HEK293 (cell line): ENCODE data around the gene TMEM196.
A peak's percentile ranks its signal among the peaks of the same experiment; 100 is the strongest.

ENCODE experiments used
- KLF9 ChIP-seq: fragments of 450-650 bp; formaldehyde crosslinking; IDR thresholded peaks from 2 replicates; pipeline ENCODE4 v1.5.1; 2016; ENCODE audit warnings: missing biosample characterization, missing genetic modification characterization, low read depth
- SETDB1 ChIP-seq: IDR thresholded peaks from one replicate; pipeline ENCODE4 v1.6.1; 2017; ENCODE audit warnings: mild to moderate bottlenecking, low read length, moderate library complexity, mixed read lengths; ENCODE audit not compliant: insufficient read length
- SP3 ChIP-seq: fragments of 450-650 bp; formaldehyde crosslinking; IDR thresholded peaks from 2 replicates; pipeline ENCODE4 v1.5.1; 2016; ENCODE audit warnings: missing biosample characterization, missing genetic modification characterization
- SP7 ChIP-seq: fragments of 450-650 bp; formaldehyde crosslinking; IDR thresholded peaks from 2 replicates; pipeline ENCODE4 v1.5.1; 2016; ENCODE audit warnings: missing biosample characterization, missing genetic modification characterization
- ZBTB17 ChIP-seq: fragments of 450-650 bp; formaldehyde crosslinking; IDR thresholded peaks from 2 replicates; pipeline ENCODE4 v1.5.1; 2016; ENCODE audit warnings: missing biosample characterization, missing genetic modification characterization
- ZBTB21 ChIP-seq: fragments of 450-650 bp; formaldehyde crosslinking; IDR thresholded peaks from 2 replicates; pipeline ENCODE4 v1.5.1; 2017; ENCODE audit warnings: missing biosample characterization, missing genetic modification characterization
- ZEB2 ChIP-seq: fragments of 450-650 bp; formaldehyde crosslinking; IDR thresholded peaks from 2 replicates; pipeline ENCODE4 v1.5.1; 2016; ENCODE audit warnings: missing biosample characterization, missing genetic modification characterization
- ZFP37 ChIP-seq: fragments of 450-650 bp; formaldehyde crosslinking; IDR thresholded peaks from 2 replicates; pipeline ENCODE4 v1.5.1; 2016; ENCODE audit warnings: missing biosample characterization, missing genetic modification characterization
- ZNF10 ChIP-seq: fragments of 450-650 bp; formaldehyde crosslinking; IDR thresholded peaks from 2 replicates; pipeline ENCODE4 v1.5.1; 2017; ENCODE audit warnings: missing biosample characterization, missing genetic modification characterization
- ZNF114 ChIP-seq: fragments of 450-650 bp; formaldehyde crosslinking; IDR thresholded peaks from 2 replicates; pipeline ENCODE4 v1.5.0; 2017; ENCODE audit warnings: missing biosample characterization, missing genetic modification characterization
- ZNF248 ChIP-seq: fragments of 450-650 bp; formaldehyde crosslinking; IDR thresholded peaks from 2 replicates; pipeline ENCODE4 v1.5.1; 2017; ENCODE audit warnings: missing biosample characterization, missing genetic modification characterization
- ZNF335 ChIP-seq: fragments of 450-650 bp; formaldehyde crosslinking; conservative IDR thresholded peaks from 2 replicates; pipeline ENCODE4 v1.5.1; 2016; ENCODE audit warnings: missing biosample characterization, missing genetic modification characterization
- ZNF350 ChIP-seq: fragments of 450-650 bp; formaldehyde crosslinking; IDR thresholded peaks from 2 replicates; pipeline ENCODE4 v1.5.0; 2017; ENCODE audit warnings: missing biosample characterization, mild to moderate bottlenecking, missing genetic modification characterization
- ZNF510 ChIP-seq: fragments of 450-650 bp; formaldehyde crosslinking; IDR thresholded peaks from 2 replicates; pipeline ENCODE4 v1.5.1; 2018; ENCODE audit warnings: mild to moderate bottlenecking, missing genetic modification characterization, missing biosample characterization; ENCODE audit not compliant: insufficient replicate concordance
- ZNF549 ChIP-seq: fragments of 450-650 bp; IDR thresholded peaks from 2 replicates; pipeline ENCODE4 v1.5.1; 2018; ENCODE audit warnings: missing biosample characterization, missing genetic modification characterization, mild to moderate bottlenecking, inconsistent platforms, moderate library complexity
- ZNF561 ChIP-seq: fragments of 450-650 bp; IDR thresholded peaks from 2 replicates; pipeline ENCODE4 v1.5.1; 2018; ENCODE audit warnings: missing biosample characterization, missing genetic modification characterization, borderline replicate concordance
- ZNF596 ChIP-seq: fragments of 450-650 bp; IDR thresholded peaks from 2 replicates; pipeline ENCODE4 v1.5.0; 2018; ENCODE audit warnings: missing biosample characterization, mild to moderate bottlenecking, missing genetic modification characterization, moderate library complexity
- ZNF600 ChIP-seq: fragments of 450-650 bp; formaldehyde crosslinking; IDR thresholded peaks from 2 replicates; pipeline ENCODE4 v1.5.1; 2016; ENCODE audit warnings: missing biosample characterization, missing genetic modification characterization
- ZNF629 ChIP-seq: fragments of 450-650 bp; formaldehyde crosslinking; IDR thresholded peaks from 2 replicates; pipeline ENCODE4 v1.5.1; 2017; ENCODE audit warnings: missing biosample characterization, missing genetic modification characterization
- ZNF658 ChIP-seq: fragments of 450-650 bp; formaldehyde crosslinking; IDR thresholded peaks from 2 replicates; pipeline ENCODE4; 2016; ENCODE audit warnings: missing biosample characterization, missing genetic modification characterization
- ZNF660 ChIP-seq: fragments of 450-650 bp; IDR thresholded peaks from 2 replicates; pipeline ENCODE4 v1.5.1; 2018; ENCODE audit warnings: missing biosample characterization, mild to moderate bottlenecking, missing genetic modification characterization
- ZNF677 ChIP-seq: fragments of 450-650 bp; IDR thresholded peaks from 2 replicates; pipeline ENCODE4 v1.5.0; 2018; ENCODE audit warnings: missing biosample characterization, mild to moderate bottlenecking, missing genetic modification characterization, moderate library complexity
- ZNF792 ChIP-seq: fragments of 450-650 bp; formaldehyde crosslinking; IDR thresholded peaks from 2 replicates; pipeline ENCODE4 v1.5.1; 2016; ENCODE audit warnings: missing biosample characterization, missing genetic modification characterization
- ZXDB ChIP-seq: fragments of 450-650 bp; formaldehyde crosslinking; IDR thresholded peaks from 2 replicates; pipeline ENCODE4 v1.5.1; 2016; ENCODE audit warnings: missing biosample characterization, missing genetic modification characterization
- TF ChIP-seq, protein P1 (sequence below): fragments of 450-650 bp; formaldehyde crosslinking; IDR thresholded peaks from 2 replicates; pipeline ENCODE4; 2016; ENCODE audit warnings: missing biosample characterization, missing genetic modification characterization
- TF ChIP-seq, protein P2 (sequence below): fragments of 450-650 bp; formaldehyde crosslinking; optimal IDR thresholded peaks from 2 replicates; pipeline ENCODE3; 2016; ENCODE audit warnings: missing biosample characterization, mild to moderate bottlenecking, missing genetic modification characterization
- TF ChIP-seq, protein P3 (sequence below): fragments of 450-650 bp; formaldehyde crosslinking; IDR thresholded peaks from 2 replicates; pipeline ENCODE4 v1.5.1; 2016; ENCODE audit warnings: missing biosample characterization, missing genetic modification characterization, borderline replicate concordance
- TF ChIP-seq, protein P4 (sequence below): fragments of 450-650 bp; formaldehyde crosslinking; IDR thresholded peaks from 2 replicates; pipeline ENCODE4 v1.5.1; 2016; ENCODE audit warnings: missing biosample characterization, missing genetic modification characterization
- TF ChIP-seq, protein P5 (sequence below): IDR thresholded peaks from 2 replicates; pipeline ENCODE4 v1.6.1; 2011; ENCODE audit warnings: mild to moderate bottlenecking, low read depth, low read length, borderline replicate concordance
- TF ChIP-seq, protein P6 (sequence below): fragments of 450-650 bp; IDR thresholded peaks from 2 replicates; pipeline ENCODE4 v1.5.1; 2018; ENCODE audit warnings: missing biosample characterization, mild to moderate bottlenecking, missing genetic modification characterization
- TF ChIP-seq, protein P7 (sequence below): fragments of 450-650 bp; formaldehyde crosslinking; IDR thresholded peaks from 2 replicates; pipeline ENCODE4 v1.5.1; 2017; ENCODE audit warnings: missing biosample characterization, missing genetic modification characterization

TMEM196 gene

DNA sequence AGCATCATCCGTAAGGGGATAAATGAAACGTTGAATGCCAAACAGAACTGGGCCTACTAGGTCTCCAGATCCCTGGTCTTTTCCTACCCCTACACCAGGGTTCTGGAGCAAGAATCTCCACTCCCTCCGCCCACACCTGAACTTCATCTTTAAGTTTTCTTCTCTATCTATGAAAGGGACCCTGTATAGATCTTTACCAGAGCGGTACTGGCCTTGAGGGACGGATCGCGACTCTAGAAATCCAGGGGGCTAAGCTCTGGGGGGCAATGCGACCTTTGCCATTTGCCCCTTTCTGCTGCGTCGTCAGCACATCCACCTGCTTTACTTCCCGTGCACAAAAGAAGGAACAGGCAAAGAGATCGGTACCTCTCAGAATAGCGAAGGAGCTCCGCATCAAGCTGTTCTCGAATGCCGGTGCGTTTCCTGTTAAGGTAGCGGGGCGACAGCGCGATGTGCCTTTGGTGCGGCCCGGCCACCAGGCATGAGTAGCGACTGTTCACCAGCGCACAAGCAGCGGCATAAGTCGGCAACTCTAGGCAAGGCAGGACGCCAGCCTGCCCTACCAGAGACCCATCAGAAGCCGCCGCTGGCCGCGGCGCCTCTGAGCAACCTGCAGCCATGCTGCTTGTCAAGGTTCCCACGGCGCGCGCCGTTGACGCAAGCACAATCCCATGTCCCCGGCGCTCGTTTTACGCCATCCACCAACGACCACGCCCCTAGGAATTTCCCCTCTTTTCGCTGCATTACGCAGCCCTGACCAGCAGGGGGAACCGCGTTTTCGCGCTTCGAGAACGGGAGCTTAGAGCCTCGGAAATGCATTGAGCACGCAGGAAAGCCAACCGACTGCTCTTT lies 64.8 kb downstream of the TMEM196 start, which contains the start of gene POLR1F (continued):
- TF ChIP-seq, protein P1, sequence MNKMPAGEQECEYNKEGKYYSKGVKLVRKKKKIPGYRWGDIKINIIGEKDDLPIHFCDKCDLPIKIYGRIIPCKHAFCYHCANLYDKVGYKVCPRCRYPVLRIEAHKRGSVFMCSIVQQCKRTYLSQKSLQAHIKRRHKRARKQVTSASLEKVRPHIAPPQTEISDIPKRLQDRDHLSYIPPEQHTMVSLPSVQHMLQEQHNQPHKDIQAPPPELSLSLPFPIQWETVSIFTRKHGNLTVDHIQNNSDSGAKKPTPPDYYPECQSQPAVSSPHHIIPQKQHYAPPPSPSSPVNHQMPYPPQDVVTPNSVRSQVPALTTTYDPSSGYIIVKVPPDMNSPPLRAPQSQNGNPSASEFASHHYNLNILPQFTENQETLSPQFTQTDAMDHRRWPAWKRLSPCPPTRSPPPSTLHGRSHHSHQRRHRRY = no peak
- TF ChIP-seq ZNF561 (tag by site-specific recombination) (no peak; the same call in 1 of the 2 replicates), SP7 (tag by site-specific recombination) (peak; percentile 53), ZFP37 (tag by site-specific recombination) (0 out of 2 replicates have a peak, but pooled peaks have one; percentile 24), ZBTB17 (peak; percentile 50), ZNF350 (tag by site-specific recombination) (no peak), ZNF510 (tag by site-specific recombination) (no peak), ZNF549 (tag by site-specific recombination) (no peak), ZEB2 (tag by site-specific recombination) (0 out of 2 replicates have a peak, but pooled peaks have one; percentile 40), ZNF10 (tag by site-specific recombination) (peak; percentile 50; the same call in 1 of the 2 replicates), ZNF248 (tag by site-specific recombination) (no peak), ZNF629 (tag by site-specific recombination) (peak; percentile 91), ZNF335 (tag by site-specific recombination) (peak; percentile 94), ZNF658 (no peak), ZBTB21 (tag by site-specific recombination) (peak; percentile 69), KLF9 (tag by site-specific recombination) (peak; percentile 78), ZNF600 (tag by site-specific recombination) (no peak), ZNF114 (tag by site-specific recombination) (no peak), SETDB1 (peak; percentile 23), ZNF660 (tag by site-specific recombination) (peak; percentile 80), ZNF792 (tag by site-specific recombination) (no peak), ZNF596 (tag by site-specific recombination) (no peak), ZNF677 (no peak), ZXDB (0 out of 2 replicates have a peak, but pooled peaks have one; percentile 20), SP3 (tag by site-specific recombination) (peak; percentile 37)
- TF ChIP-seq, protein P2, sequence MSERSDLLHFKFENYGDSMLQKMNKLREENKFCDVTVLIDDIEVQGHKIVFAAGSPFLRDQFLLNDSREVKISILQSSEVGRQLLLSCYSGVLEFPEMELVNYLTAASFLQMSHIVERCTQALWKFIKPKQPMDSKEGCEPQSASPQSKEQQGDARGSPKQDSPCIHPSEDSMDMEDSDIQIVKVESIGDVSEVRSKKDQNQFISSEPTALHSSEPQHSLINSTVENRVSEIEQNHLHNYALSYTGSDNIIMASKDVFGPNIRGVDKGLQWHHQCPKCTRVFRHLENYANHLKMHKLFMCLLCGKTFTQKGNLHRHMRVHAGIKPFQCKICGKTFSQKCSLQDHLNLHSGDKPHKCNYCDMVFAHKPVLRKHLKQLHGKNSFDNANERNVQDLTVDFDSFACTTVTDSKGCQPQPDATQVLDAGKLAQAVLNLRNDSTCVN (tag by site-specific recombination) = peak; percentile 47
- TF ChIP-seq, protein P3, sequence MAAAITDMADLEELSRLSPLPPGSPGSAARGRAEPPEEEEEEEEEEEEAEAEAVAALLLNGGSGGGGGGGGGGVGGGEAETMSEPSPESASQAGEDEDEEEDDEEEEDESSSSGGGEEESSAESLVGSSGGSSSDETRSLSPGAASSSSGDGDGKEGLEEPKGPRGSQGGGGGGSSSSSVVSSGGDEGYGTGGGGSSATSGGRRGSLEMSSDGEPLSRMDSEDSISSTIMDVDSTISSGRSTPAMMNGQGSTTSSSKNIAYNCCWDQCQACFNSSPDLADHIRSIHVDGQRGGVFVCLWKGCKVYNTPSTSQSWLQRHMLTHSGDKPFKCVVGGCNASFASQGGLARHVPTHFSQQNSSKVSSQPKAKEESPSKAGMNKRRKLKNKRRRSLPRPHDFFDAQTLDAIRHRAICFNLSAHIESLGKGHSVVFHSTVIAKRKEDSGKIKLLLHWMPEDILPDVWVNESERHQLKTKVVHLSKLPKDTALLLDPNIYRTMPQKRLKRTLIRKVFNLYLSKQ = no peak
- TF ChIP-seq, protein P4, sequence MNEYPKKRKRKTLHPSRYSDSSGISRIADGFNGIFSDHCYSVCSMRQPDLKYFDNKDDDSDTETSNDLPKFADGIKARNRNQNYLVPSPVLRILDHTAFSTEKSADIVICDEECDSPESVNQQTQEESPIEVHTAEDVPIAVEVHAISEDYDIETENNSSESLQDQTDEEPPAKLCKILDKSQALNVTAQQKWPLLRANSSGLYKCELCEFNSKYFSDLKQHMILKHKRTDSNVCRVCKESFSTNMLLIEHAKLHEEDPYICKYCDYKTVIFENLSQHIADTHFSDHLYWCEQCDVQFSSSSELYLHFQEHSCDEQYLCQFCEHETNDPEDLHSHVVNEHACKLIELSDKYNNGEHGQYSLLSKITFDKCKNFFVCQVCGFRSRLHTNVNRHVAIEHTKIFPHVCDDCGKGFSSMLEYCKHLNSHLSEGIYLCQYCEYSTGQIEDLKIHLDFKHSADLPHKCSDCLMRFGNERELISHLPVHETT (tag by site-specific recombination) = no peak
- TF ChIP-seq, protein P5, sequence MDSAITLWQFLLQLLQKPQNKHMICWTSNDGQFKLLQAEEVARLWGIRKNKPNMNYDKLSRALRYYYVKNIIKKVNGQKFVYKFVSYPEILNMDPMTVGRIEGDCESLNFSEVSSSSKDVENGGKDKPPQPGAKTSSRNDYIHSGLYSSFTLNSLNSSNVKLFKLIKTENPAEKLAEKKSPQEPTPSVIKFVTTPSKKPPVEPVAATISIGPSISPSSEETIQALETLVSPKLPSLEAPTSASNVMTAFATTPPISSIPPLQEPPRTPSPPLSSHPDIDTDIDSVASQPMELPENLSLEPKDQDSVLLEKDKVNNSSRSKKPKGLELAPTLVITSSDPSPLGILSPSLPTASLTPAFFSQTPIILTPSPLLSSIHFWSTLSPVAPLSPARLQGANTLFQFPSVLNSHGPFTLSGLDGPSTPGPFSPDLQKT = no peak
- TF ChIP-seq, protein P6, sequence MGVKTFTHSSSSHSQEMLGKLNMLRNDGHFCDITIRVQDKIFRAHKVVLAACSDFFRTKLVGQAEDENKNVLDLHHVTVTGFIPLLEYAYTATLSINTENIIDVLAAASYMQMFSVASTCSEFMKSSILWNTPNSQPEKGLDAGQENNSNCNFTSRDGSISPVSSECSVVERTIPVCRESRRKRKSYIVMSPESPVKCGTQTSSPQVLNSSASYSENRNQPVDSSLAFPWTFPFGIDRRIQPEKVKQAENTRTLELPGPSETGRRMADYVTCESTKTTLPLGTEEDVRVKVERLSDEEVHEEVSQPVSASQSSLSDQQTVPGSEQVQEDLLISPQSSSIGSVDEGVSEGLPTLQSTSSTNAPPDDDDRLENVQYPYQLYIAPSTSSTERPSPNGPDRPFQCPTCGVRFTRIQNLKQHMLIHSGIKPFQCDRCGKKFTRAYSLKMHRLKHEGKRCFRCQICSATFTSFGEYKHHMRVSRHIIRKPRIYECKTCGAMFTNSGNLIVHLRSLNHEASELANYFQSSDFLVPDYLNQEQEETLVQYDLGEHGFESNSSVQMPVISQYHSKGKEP = peak; percentile 60; the same call in 1 of the 2 replicates
- TF ChIP-seq, protein P7, sequence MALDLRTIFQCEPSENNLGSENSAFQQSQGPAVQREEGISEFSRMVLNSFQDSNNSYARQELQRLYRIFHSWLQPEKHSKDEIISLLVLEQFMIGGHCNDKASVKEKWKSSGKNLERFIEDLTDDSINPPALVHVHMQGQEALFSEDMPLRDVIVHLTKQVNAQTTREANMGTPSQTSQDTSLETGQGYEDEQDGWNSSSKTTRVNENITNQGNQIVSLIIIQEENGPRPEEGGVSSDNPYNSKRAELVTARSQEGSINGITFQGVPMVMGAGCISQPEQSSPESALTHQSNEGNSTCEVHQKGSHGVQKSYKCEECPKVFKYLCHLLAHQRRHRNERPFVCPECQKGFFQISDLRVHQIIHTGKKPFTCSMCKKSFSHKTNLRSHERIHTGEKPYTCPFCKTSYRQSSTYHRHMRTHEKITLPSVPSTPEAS = no peak
